SW 1271 (cell line): ENCODE data around the gene MET.

ENCODE experiments used
- DNase-seq, 2 experiments: peaks; one replicate each; lab custom pipeline; 2025; lab: John Stamatoyannopoulos, UW

The MET gene

GRCh38 chr7:116665332-116665996, 6.5 kb upstream of the MET start:
- DNase-seq = no peak

- DNase-seq = no peak
These were observed 2.2 kb upstream of the MET start for GRCh38 chr7:116669769-116670168.

GRCh38 chr7:116670409-116671015, 1.5 kb upstream of the MET start:
- DNase-seq = no peak

GRCh38 chr7:116671111-116671510, 885 bp upstream of the MET start:
- DNase-seq = no peak

GRCh38 chr7:116672596-116673456, 830 bp downstream of the MET start:
- peak in 1 of 2 experiments; percentile 28 for DNase-seq

- DNase-seq = no peak
These were observed 1.5 kb downstream of the MET start for GRCh38 chr7:116673457-116673865.

GRCh38 chr7:116674508-116675173, 2.6 kb downstream of the MET start:
- DNase-seq = no peak

- DNase-seq = no peak
These were observed 3.9 kb downstream of the MET start for GRCh38 chr7:116675812-116676355.

GRCh38 chr7:116678780-116679179, 6.8 kb downstream of the MET start:
- DNase-seq = no peak

- DNase-seq = no peak
These were observed 7.5 kb downstream of the MET start for GRCh38 chr7:116679500-116679899.

- DNase-seq = no peak
These were observed 11.8 kb downstream of the MET start for GRCh38 chr7:116683786-116684185.

GRCh38 chr7:116686033-116686432, 14.0 kb downstream of the MET start:
- DNase-seq = no peak

GRCh38 chr7:116686812-116687419, 14.9 kb downstream of the MET start:
- no peak for DNase-seq

- DNase-seq = peak; percentile 44 to 79
These were observed 15.8 kb downstream of the MET start for GRCh38 chr7:116687801-116688201.

- DNase-seq = no peak
These were observed 17.8 kb downstream of the MET start for GRCh38 chr7:116689790-116690259.

GRCh38 chr7:116691664-116692063, 19.7 kb downstream of the MET start:
- no peak for DNase-seq

GRCh38 chr7:116692401-116693308, 20.7 kb downstream of the MET start:
- DNase-seq = peak in 1 of 2 experiments; percentile 76

- DNase-seq = no peak
These were observed 24.7 kb downstream of the MET start for GRCh38 chr7:116696707-116697106.

- DNase-seq = no peak
These were observed 25.2 kb downstream of the MET start for GRCh38 chr7:116697152-116697551.

GRCh38 chr7:116697761-116698160, 25.8 kb downstream of the MET start:
- DNase-seq = no peak
